ENCODE results near the gene TXNRD2.

Gene TXNRD2

GRCh38 chr22:19979712-19980493 lies 38.3 kb upstream of the TXNRD2 start:
- no peak for DNase-seq

GRCh38 chr22:19978748-19979147 lies 37.1 kb upstream of the TXNRD2 start:
- DNase-seq: no peak

- no peak for DNase-seq
Measured at GRCh38 chr22:19977296-19978243, 36.0 kb upstream of the TXNRD2 start.

GRCh38 chr22:19976671-19977070 lies 35.1 kb upstream of the TXNRD2 start:
- DNase-seq: no peak

- no peak for DNase-seq
Measured at GRCh38 chr22:19975707-19976035, 34.1 kb upstream of the TXNRD2 start.

GRCh38 chr22:19974935-19975706 lies 33.5 kb upstream of the TXNRD2 start:
- no peak for DNase-seq

GRCh38 chr22:19974268-19974861 lies 32.7 kb upstream of the TXNRD2 start:
- DNase-seq: no peak

- no peak for DNase-seq
Measured at GRCh38 chr22:19973551-19974267, 32.1 kb upstream of the TXNRD2 start.

GRCh38 chr22:19972652-19973550 lies 31.3 kb upstream of the TXNRD2 start:
- no peak for DNase-seq

- no peak for DNase-seq
Measured at GRCh38 chr22:19972251-19972650, 30.6 kb upstream of the TXNRD2 start.

GRCh38 chr22:19971276-19972124 lies 29.9 kb upstream of the TXNRD2 start:
- DNase-seq: no peak

GRCh38 chr22:19970479-19971275 lies 29.1 kb upstream of the TXNRD2 start:
- DNase-seq: no peak

GRCh38 chr22:19970031-19970478 lies 28.4 kb upstream of the TXNRD2 start:
- DNase-seq: no peak

GRCh38 chr22:19969141-19969928 lies 27.7 kb upstream of the TXNRD2 start:
- no peak for DNase-seq

- DNase-seq: no peak
Measured at GRCh38 chr22:19968450-19968891, 26.9 kb upstream of the TXNRD2 start.

- no peak for DNase-seq
Measured at GRCh38 chr22:19967850-19968449, 26.3 kb upstream of the TXNRD2 start.

- no peak for DNase-seq
Measured at GRCh38 chr22:19966908-19967750, 25.5 kb upstream of the TXNRD2 start.

All from NCI-H1417 treated with DMSO at 0.1 percent for 48 hours (cell line).